A549 (cell line): Measurements from ENCODE around the gene ARF1. TPM values are rescaled to one million over a fixed set of nuclear protein-coding genes. Genes with fewer than 3 reads are reported as not detected.

Source experiments
- ATAC-seq, 2 experiments: fragments of 200-7000 bp in 1 of 2; fragments of >200 bp in 1 of 2; cut with Nextera tagmentation in 1 of 2; cut with Tn5 transposase in 1 of 2; 3 replicates each; pipeline versions ENCODE4 v1.8.0 to v1.9.1; 2018 to 2020; ENCODE audit warnings: mild to moderate bottlenecking in 1 of 2, moderate library complexity in 1 of 2
- CTCF ChIA-PET: fragments of 300-600 bp; sonication (Branson Sonifier 250); formaldehyde crosslinking; extraction: SDS; loops from one replicate; lab custom pipeline; 2021; ENCODE audit warnings: antibody characterized with exemption, inconsistent platforms; lab: Yijun Ruan, JAX
- POLR2A ChIA-PET: fragments of 350-600 bp; formaldehyde crosslinking; extraction: SDS; loops from one replicate; lab custom pipeline; 2021; ENCODE audit warnings: antibody characterized with exemption, inconsistent platforms; lab: Yijun Ruan, JAX
- DNase-seq, 2 experiments: peaks; one replicate each; pipeline versions ENCODE4 v3.0.0 to v3.0.0-alpha.2; 2011 to 2016; ENCODE audit warnings: low read depth in 1 of 2, low spot score in 1 of 2
- FAIRE-seq: peaks from 2 replicates; lab custom pipeline; 2011; peaks lifted over from hg19 to GRCh38; lab: Jason Lieb, UNC
- H3K27ac ChIP-seq, 2 experiments: fragments of >200 bp; sonication (Bioruptor Twin); formaldehyde crosslinking; 3 replicates each; pipeline ENCODE4 v1.5.1; 2016 to 2017
- H3K4me1 ChIP-seq: fragments of >200 bp; sonication (Bioruptor Twin); formaldehyde crosslinking; 3 replicates; pipeline ENCODE4 v1.6.1; 2016
- H3K4me2 ChIP-seq: fragments of >200 bp; sonication (Bioruptor Twin); formaldehyde crosslinking; 3 replicates; pipeline ENCODE4 v1.6.1; 2016
- H3K4me3 ChIP-seq: fragments of >200 bp; sonication (Bioruptor Twin); formaldehyde crosslinking; 3 replicates; pipeline ENCODE4 v1.5.1; 2016
- H3K9me3 ChIP-seq: fragments of >200 bp; sonication (Bioruptor Twin); formaldehyde crosslinking; 3 replicates; pipeline ENCODE4 v1.6.1; 2016
- ATOH8 ChIP-seq: fragments of 250-450 bp; sonication (Bioruptor Pico); IDR thresholded peaks from 2 replicates; pipeline ENCODE4 v1.5.0; 2020; ENCODE audit warnings: low read depth, mild to moderate bottlenecking, moderate library complexity
- CBX2 ChIP-seq: fragments of 200-600 bp; sonication (generic); IDR thresholded peaks from 2 replicates; pipeline ENCODE4 v1.6.1; 2016; ENCODE audit warnings: low read depth, mild to moderate bottlenecking, borderline replicate concordance
- CEBPB ChIP-seq, 2 experiments: fragments of >200 bp in 1 of 2; sonication (Bioruptor Twin) in 1 of 2; formaldehyde crosslinking in 1 of 2; IDR thresholded peaks; 2 replicates each; pipeline ENCODE4 v1.6.1; 2012 to 2016
- CTCF ChIP-seq: fragments of >200 bp; sonication (Bioruptor Twin); formaldehyde crosslinking; IDR thresholded peaks from 3 replicates; pipeline ENCODE4 v1.5.1; 2016
- ESRRA ChIP-seq: fragments of 150-350 bp; IDR thresholded peaks from 2 replicates; pipeline ENCODE4 v1.6.1; 2014; ENCODE audit warnings: mild to moderate bottlenecking, low read length, borderline replicate concordance
- JUNB ChIP-seq: fragments of >200 bp; sonication (Bioruptor Twin); formaldehyde crosslinking; IDR thresholded peaks from 2 replicates; pipeline ENCODE4 v1.6.1; 2016
- KDM1A ChIP-seq: fragments of 200-600 bp; sonication (generic); IDR thresholded peaks from 2 replicates; pipeline ENCODE4 v1.6.1; 2016; ENCODE audit warnings: low read depth, mild to moderate bottlenecking
- KDM5A ChIP-seq: fragments of 200-600 bp; sonication (generic); IDR thresholded peaks from 2 replicates; pipeline ENCODE4 v1.6.1; 2016; ENCODE audit warnings: antibody characterized with exemption, mild to moderate bottlenecking
- MAFK ChIP-seq: fragments of 450-650 bp; IDR thresholded peaks from 2 replicates; pipeline ENCODE4 v1.6.1; 2014; ENCODE audit not compliant: partially characterized antibody
- NFE2L2 ChIP-seq: fragments of 150-350 bp; conservative IDR thresholded peaks from 2 replicates; pipeline ENCODE4 v1.6.1; 2014; ENCODE audit warnings: low read length
- NPAS2 ChIP-seq: fragments of 250-450 bp; sonication (Bioruptor Pico); IDR thresholded peaks from 2 replicates; pipeline ENCODE4 v1.8.0; 2022; ENCODE audit warnings: mild to moderate bottlenecking, moderate library complexity, borderline replicate concordance
- NR3C1 ChIP-seq: fragments of >200 bp; sonication (Bioruptor Twin); formaldehyde crosslinking; IDR thresholded peaks from 3 replicates; pipeline ENCODE4 v1.6.1; 2017
- PBX3 ChIP-seq: IDR thresholded peaks from 2 replicates; pipeline ENCODE4 v1.6.1; 2012
- PHF8 ChIP-seq: fragments of 200-600 bp; sonication (generic); IDR thresholded peaks from 2 replicates; pipeline ENCODE4 v1.6.1; 2016; ENCODE audit warnings: low read depth, mild to moderate bottlenecking, antibody characterized with exemption, moderate library complexity, borderline replicate concordance
- SMC3 ChIP-seq: fragments of >200 bp; sonication (Bioruptor Twin); formaldehyde crosslinking; IDR thresholded peaks from 3 replicates; pipeline ENCODE4 v1.6.1; 2018; ENCODE audit warnings: inconsistent platforms
- WGBS: methylation state at CpG from one replicate; pipeline ENCODE4 v1.1.6; 2017; ENCODE audit errors: missing lambda C conversion rate; 5-methylcytosine and 5-hydroxymethylcytosine counted together
- polyA plus RNA-seq, 4 experiments: library from polyadenylated mRNA; depleted of rRNA in 3 of 4; stranded (reverse); fragments of >200 nt; fragmentation: RNase III in 1 of 4; extraction: RNeasy Plus Mini Kit Qiagen cat#74134 plus additional on column Dnase treatment in 1 of 4; gene quantifications; 2 replicates in 3 of 4; 3 replicates in 1 of 4; pipeline ENCODE4 v1.2.3, GENCODE V29; 2011 to 2017
- TF ChIP-seq, protein P1 (sequence below): IDR thresholded peaks from 2 replicates; pipeline ENCODE4 v1.6.1; 2012
- TF ChIP-seq, protein P2 (sequence below): fragments of >200 bp; sonication (Bioruptor Twin); formaldehyde crosslinking; IDR thresholded peaks from 3 replicates; pipeline ENCODE4 v1.6.1; 2016

The ARF1 gene
- polyA plus RNA-seq, 2 of the 4 experiments (the other 2 are of a cell fraction): 297 to 376 TPM

DNA sequence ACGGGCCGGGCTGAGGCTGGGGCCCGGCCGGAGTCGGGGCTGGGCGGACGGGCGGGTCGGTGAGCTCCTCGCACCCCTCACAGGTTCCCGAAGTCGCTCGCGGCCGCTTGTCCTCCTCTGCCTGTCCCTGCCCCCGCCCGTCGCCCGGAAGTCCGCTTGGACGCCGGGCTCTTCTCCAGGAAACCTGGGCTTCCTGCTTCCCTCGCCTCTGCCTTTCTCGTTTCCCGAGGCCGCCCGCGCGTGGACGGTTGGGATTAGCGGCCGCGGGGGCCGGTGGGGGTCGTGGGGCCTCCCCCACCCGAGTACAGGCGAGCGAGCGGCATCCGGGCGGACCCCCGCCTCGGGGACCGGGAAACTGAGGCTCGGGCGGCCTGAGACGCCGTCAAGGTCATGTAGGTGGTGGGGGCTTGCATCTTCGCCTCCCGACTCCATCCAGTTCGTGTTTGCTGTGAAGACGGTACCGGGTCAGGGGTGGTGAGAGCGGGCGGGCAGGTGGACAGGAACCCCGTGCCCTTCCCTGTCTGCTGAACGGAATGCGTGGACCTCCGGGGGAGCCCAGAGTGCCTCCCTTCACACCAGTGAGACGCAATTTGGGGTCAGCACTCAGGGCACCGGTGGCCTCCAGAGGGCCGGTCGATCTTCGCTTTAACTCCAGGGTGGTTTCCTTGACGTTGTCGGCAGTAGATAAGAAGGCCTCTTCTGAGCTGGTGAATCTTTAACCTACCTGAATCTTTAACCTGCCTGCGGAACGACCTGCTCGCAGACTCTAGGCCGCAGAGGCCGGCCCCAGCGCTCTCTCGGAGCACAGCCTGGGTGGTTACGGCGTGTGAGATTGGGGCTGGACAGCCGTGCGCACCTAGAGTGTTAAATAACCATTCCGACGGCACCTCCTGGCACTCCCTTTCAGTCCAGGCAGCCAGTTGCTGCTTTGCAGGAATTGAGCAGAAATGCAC is 686 bp downstream of the ARF1 start:
- peak overlapping the region; percentile 93 to 97 for H3K27ac ChIP-seq
- TF ChIP-seq, protein P1, sequence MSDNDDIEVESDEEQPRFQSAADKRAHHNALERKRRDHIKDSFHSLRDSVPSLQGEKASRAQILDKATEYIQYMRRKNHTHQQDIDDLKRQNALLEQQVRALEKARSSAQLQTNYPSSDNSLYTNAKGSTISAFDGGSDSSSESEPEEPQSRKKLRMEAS: no peak
- no peak for TF ChIP-seq NR3C1
- no peak for TF ChIP-seq ESRRA
- TF ChIP-seq KDM5A: no peak
- TF ChIP-seq, protein P2, sequence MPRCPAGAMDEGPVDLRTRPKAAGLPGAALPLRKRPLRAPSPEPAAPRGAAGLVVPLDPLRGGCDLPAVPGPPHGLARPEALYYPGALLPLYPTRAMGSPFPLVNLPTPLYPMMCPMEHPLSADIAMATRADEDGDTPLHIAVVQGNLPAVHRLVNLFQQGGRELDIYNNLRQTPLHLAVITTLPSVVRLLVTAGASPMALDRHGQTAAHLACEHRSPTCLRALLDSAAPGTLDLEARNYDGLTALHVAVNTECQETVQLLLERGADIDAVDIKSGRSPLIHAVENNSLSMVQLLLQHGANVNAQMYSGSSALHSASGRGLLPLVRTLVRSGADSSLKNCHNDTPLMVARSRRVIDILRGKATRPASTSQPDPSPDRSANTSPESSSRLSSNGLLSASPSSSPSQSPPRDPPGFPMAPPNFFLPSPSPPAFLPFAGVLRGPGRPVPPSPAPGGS: no peak; the same call in 2 of the 3 replicates
- TF ChIP-seq CBX2: no peak
- TF ChIP-seq CTCF: no peak
- TF ChIP-seq ATOH8: no peak
- no peak for TF ChIP-seq PHF8
- no peak for TF ChIP-seq PBX3
- no peak for TF ChIP-seq KDM1A
- no peak for TF ChIP-seq NFE2L2
- no peak for TF ChIP-seq JUNB
- DNase-seq (no peak), ATAC-seq (peak; percentile 26 to 49; a peak in 5 of 6 replicates), FAIRE-seq (no peak)
- H3K4me1 ChIP-seq: peaks cover 46% of the 10 kb centered on the region
- H3K4me2 ChIP-seq: peak overlapping the region; percentile 97
- CTCF ChIA-PET: interaction anchor here (1.0 to 2.5 kb wide), 9 partner anchors 10 to 135 kb away, joined by 3 to 6 read pairs (median 3); no protein-coding TSS in a partner anchor
- peak overlapping the region; percentile 94 for H3K4me3 ChIP-seq
- WGBS: 2% methylated on average over 37 of the region's 79 CpGs
- H3K9me3 ChIP-seq: no peaks in the 10 kb centered on the region
- POLR2A ChIA-PET: interaction anchor here (0.8 to 1.6 kb wide), 7 partner anchors 8 to 84 kb away, joined by 3 to 9 read pairs (median 4); partner anchors contain the start of gene IBA57

DNA sequence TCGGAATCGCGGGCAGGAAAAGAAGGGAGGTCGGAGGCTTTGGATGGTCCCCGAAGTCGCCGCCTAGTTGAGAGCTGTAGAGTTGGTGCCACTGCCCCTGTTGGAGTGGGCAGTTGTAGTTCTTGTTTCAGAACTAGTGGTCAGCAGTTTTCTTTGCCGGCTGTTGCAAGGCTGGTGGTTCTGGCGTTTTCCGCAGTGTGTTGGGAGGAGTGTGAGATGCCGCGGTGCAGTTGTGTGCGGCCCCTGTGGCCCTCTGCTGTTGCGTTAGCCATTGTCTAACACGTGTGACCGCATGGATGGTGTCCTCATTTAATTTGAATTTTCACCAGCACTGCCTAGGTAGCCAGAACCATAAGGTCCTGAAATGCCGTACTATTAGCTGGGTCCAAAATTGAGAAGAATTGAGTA is 1.4 kb downstream of the ARF1 start:
- Histone ChIP-seq H3K4me3 (peak overlapping the region; percentile 94), H3K4me2 (peak overlapping the region; percentile 97), H3K4me1 (peaks cover 53% of the 10 kb centered on the region), H3K9me3 (no peaks in the 10 kb centered on the region), H3K27ac (peak overlapping the region; percentile 93 to 97)
- TF ChIP-seq CEBPB (IDR thresholded peaks at IDR 0.05) (no peak), SMC3 (no peak), ATOH8 (no peak), KDM5A (no peak), NPAS2 (CRISPR knock-in tag) (no peak), MAFK (peak; percentile 38)
- TF ChIP-seq, protein P2: no peak
- TF ChIP-seq, protein P1: peak; percentile 29; the same call in 1 of the 2 replicates
- FAIRE-seq (no peak), DNase-seq (no peak), ATAC-seq (peak; percentile 4 to 11; a peak in 3 of 6 replicates)
- WGBS: 5% methylated on average over 17 of the region's 17 CpGs
- CTCF ChIA-PET: interaction anchor here (1.0 to 2.5 kb wide), 6 partner anchors 9 to 85 kb away, joined by 3 to 6 read pairs (median 4); no protein-coding TSS in a partner anchor
- POLR2A ChIA-PET: interaction anchor here (0.8 kb wide), 1 partner anchor 85 kb away, joined by 3 read pairs; no protein-coding TSS in a partner anchor
